K562 (cell line): ENCODE data around the gene REEP2. TPM values are rescaled to one million over a fixed set of nuclear protein-coding genes. Genes with fewer than 3 reads are reported as not detected.

Source experiments
- E2F3 ChIP-seq: fragments of 250-450 bp; sonication (Bioruptor Pico); IDR thresholded peaks from 2 replicates; pipeline ENCODE4 v1.4.0; 2020; ENCODE audit warnings: mild to moderate bottlenecking
- E2F6 ChIP-seq, 2 experiments: IDR thresholded peaks; 2 replicates each; pipeline ENCODE4 v1.6.1; 2011; ENCODE audit warnings: borderline replicate concordance in 1 of 2, control low read depth in 1 of 2, low read depth in 1 of 2, low read length in 1 of 2, mild to moderate bottlenecking in 1 of 2, mixed read lengths in 1 of 2, moderate library complexity in 1 of 2; ENCODE audit not compliant: insufficient read depth in 1 of 2, insufficient read length in 1 of 2, poor library complexity in 1 of 2, severe bottlenecking in 1 of 2; ENCODE audit errors: extremely low read depth in 1 of 2
- ETV6 ChIP-seq, 3 experiments: fragments of 150-350 bp in 1 of 3; sonication (generic) in 1 of 3; formaldehyde crosslinking in 1 of 3; IDR thresholded peaks; 2 replicates each; pipeline versions ENCODE4 v1.6.1 to v1.8.0; 2014 to 2022; ENCODE audit warnings: borderline replicate concordance in 2 of 3, low read depth in 2 of 3, antibody characterized with exemption in 1 of 3, low read length in 1 of 3, mild to moderate bottlenecking in 1 of 3, missing genetic modification reagents in 1 of 3
- HMBOX1 ChIP-seq: sonication (generic); IDR thresholded peaks from 2 replicates; pipeline ENCODE4 v1.6.1; 2016
- IFI16 ChIP-seq: fragments of 250-450 bp; sonication (Bioruptor Pico); IDR thresholded peaks from 2 replicates; pipeline ENCODE4 v2.1.2; 2022; ENCODE audit warnings: mild to moderate bottlenecking, inconsistent platforms
- KDM2B ChIP-seq: fragments of 250-450 bp; sonication (Bioruptor Pico); IDR thresholded peaks from 2 replicates; pipeline ENCODE4 v1.8.0; 2021; ENCODE audit warnings: mild to moderate bottlenecking, moderate library complexity
- KLF1 ChIP-seq: fragments of 450-650 bp; IDR thresholded peaks from 2 replicates; pipeline ENCODE4 v1.6.1; 2016; ENCODE audit warnings: missing genetic modification characterization, missing compliant biosample characterization
- L3MBTL2 ChIP-seq: fragments of 450-650 bp; IDR thresholded peaks from 2 replicates; pipeline ENCODE4 v1.6.1; 2016; ENCODE audit warnings: mild to moderate bottlenecking, moderate library complexity
- MED1 ChIP-seq: sonication (generic); formaldehyde crosslinking; IDR thresholded peaks from 2 replicates; pipeline ENCODE4 v1.8.1; 2023; ENCODE audit warnings: missing genetic modification reagents, borderline replicate concordance
- MYC ChIP-seq, 2 experiments: fragments of 250-450 bp in 1 of 2; sonication (Bioruptor Pico) in 1 of 2; IDR thresholded peaks; 2 replicates each; pipeline versions ENCODE4 v1.5.1 to v1.6.1; 2012 to 2021; ENCODE audit warnings: low read depth in 2 of 2, borderline replicate concordance in 1 of 2, improper control_type of control experiment in 1 of 2, low read length in 1 of 2, mild to moderate bottlenecking in 1 of 2, moderate library complexity in 1 of 2
- PHF8 ChIP-seq: fragments of 200-600 bp; sonication (generic); IDR thresholded peaks from 2 replicates; pipeline ENCODE4 v1.6.1; 2012; ENCODE audit warnings: mixed run types, mild to moderate bottlenecking, inconsistent platforms, low read length, moderate library complexity, borderline replicate concordance
- POLR2G ChIP-seq: fragments of 200-400 bp; formaldehyde crosslinking; IDR thresholded peaks from 2 replicates; pipeline ENCODE4 v1.6.1; 2017; ENCODE audit warnings: low read depth, mild to moderate bottlenecking, antibody characterized with exemption, low read length, moderate library complexity
- THAP12 ChIP-seq: fragments of 250-450 bp; sonication (Bioruptor Pico); IDR thresholded peaks from 2 replicates; pipeline ENCODE4 v1.9.0; 2021; ENCODE audit warnings: mild to moderate bottlenecking, inconsistent platforms
- VEZF1 ChIP-seq: fragments of 200-800 bp; sonication (Bioruptor generic); IDR thresholded peaks from 2 replicates; pipeline ENCODE4 v1.6.1; 2017; ENCODE audit warnings: missing genetic modification characterization, missing compliant biosample characterization
- ZNF512 ChIP-seq: IDR thresholded peaks from 2 replicates; pipeline ENCODE4 v1.6.1; 2016; ENCODE audit warnings: missing genetic modification characterization, missing compliant biosample characterization
- ZNF764 ChIP-seq: fragments of 250-450 bp; sonication (Bioruptor Pico); IDR thresholded peaks from 2 replicates; pipeline ENCODE4 v1.4.0; 2020; ENCODE audit warnings: low read depth, mild to moderate bottlenecking, moderate library complexity
- polyA plus RNA-seq, 8 experiments: library from polyadenylated mRNA; depleted of rRNA in 4 of 8; stranded (reverse) in 5 of 8; unstranded in 3 of 8; fragments of >200 nt; fragmentation: Nextera tagmentation in 2 of 8; fragmentation: Illumina TruSeq in 1 of 8; extraction: Ambion mirVana in 2 of 8; extraction: Trizol in 1 of 8; gene quantifications; 2 replicates each; pipeline versions ENCODE4 v1.2.1 to v1.2.3, GENCODE V29; 2011 to 2014; ENCODE audit warnings: inconsistent platforms in 1 of 8, missing spikeins in 1 of 8
- total RNA-seq, 7 experiments: library from RNA; depleted of rRNA in 6 of 7; stranded (reverse); fragments of >200 nt in 6 of 7; fragmentation: Illumina TruSeq in 2 of 7; extraction: Trizol in 2 of 7; gene quantifications; 2 replicates each; pipeline versions ENCODE4 v1.2.1 to v1.2.3, GENCODE V29; 2011 to 2021; ENCODE audit warnings: low replicate concordance in 1 of 7

Gene REEP2
- total and polyA plus RNA-seq, 9 of the 15 experiments (the other 6 are each of a cell fraction or from before 2014, with no cell fraction given), result 0.03 to 1.1 (median 0.12) TPM; not detected in 1

GRCh38 chr5:138491669-138492559, 53.1 kb downstream of the REEP2 start (continued):
- TF ChIP-seq L3MBTL2 (peak; percentile 85), THAP12 (CRISPR knock-in tag) (peak; percentile 63; the same call in 1 of the 2 replicates), HMBOX1 (no peak), KLF1 (tag) (peak; percentile 90), PHF8 (peak; percentile 67; the same call in 1 of the 2 replicates), MED1 (CRISPR knock-in tag) (no peak), IFI16 (CRISPR knock-in tag) (no peak), MYC (IDR thresholded peaks at IDR 0.05; ENCODE audit: low read depth, low read length) (no peak; the same call in 1 of the 2 replicates), MYC (CRISPR knock-in tag; IDR thresholded peaks at IDR 0.05; ENCODE audit: borderline replicate concordance, low read depth) (no peak), VEZF1 (CRISPR knock-in tag) (peak; percentile 73), E2F3 (CRISPR knock-in tag) (0 out of 2 replicates have a peak, but pooled peaks have one; percentile 36), ETV6 (IDR thresholded peaks at IDR 0.05; ENCODE audit: borderline replicate concordance in 1 of 2, low read depth in 2 of 2, low read length in 1 of 2) (0 out of 4 replicates have a peak, but pooled peaks of 1 of the 2 experiments have one; percentile 21), ETV6 (CRISPR knock-in tag; IDR thresholded peaks at IDR 0.05; ENCODE audit: borderline replicate concordance) (no peak), ZNF512 (tag) (no peak), E2F6 (IDR thresholded peaks at IDR 0.05; ENCODE audit: borderline replicate concordance in 1 of 2, extremely low read depth in 1 of 2, insufficient read depth in 1 of 2, insufficient read length in 1 of 2, low read depth in 1 of 2, low read length in 1 of 2, poor library complexity in 1 of 2, severe bottlenecking in 1 of 2) (peak; percentile 50 to 78), KDM2B (0 out of 2 replicates have a peak, but pooled peaks have one; percentile 48), POLR2G (peak; percentile 94), ZNF764 (CRISPR knock-in tag) (0 out of 2 replicates have a peak, but pooled peaks have one; percentile 10)
